NCI-H2227 treated with DMSO at 0.1 percent for 48 hours (cell line): ENCODE results near the gene SLC6A5.

Experiments used
- DNase-seq: peaks from one replicate; lab custom pipeline; 2025; lab: John Stamatoyannopoulos, UW

The SLC6A5 gene

DNA sequence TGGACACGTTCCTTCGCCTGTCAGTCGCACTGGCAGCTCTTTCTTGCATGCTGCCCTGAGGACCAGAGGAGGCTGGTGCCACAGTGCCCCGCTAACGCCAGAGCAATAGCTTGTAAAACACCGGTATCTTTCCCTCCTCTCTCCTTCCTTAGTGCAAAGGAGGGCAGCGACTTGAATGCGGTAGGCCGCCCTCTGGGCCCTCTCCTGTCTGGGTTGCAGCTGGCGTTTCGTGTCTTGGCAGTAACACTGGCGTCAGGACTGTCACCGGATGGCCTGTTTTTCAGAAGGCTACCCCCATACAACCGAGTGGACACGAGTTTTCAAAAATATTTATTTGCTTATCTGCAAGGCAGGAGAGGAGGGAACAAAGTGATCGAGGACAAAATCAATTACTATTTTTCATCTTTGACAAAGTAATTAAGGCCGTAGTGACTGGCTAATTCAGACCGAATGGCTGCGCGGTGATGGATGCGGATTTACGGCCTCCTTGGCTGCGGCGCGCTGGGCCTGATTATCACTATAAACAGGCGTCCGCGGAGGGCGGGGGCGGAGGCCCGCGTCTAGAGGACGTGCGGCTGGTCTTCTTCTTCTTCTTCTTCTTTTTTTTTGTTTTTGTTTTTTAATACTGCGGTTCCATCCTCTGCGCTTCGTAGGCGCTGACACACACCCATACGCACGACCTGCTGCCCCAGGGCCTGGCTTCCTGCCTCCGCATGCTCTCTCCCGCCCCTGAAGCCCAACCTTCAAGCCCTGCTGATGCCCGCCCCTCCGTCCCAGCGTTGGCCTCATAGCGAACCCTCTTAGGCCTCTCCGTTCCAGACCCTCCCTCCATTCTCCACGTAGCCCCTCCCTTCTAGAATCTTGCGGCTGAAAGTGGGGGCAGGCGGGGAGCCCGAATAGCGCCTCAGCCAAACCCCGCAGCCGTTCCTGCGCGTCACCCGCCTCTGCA, 2.9 kb upstream of the SLC6A5 start:
- DNase-seq, result peak; percentile 73

DNA sequence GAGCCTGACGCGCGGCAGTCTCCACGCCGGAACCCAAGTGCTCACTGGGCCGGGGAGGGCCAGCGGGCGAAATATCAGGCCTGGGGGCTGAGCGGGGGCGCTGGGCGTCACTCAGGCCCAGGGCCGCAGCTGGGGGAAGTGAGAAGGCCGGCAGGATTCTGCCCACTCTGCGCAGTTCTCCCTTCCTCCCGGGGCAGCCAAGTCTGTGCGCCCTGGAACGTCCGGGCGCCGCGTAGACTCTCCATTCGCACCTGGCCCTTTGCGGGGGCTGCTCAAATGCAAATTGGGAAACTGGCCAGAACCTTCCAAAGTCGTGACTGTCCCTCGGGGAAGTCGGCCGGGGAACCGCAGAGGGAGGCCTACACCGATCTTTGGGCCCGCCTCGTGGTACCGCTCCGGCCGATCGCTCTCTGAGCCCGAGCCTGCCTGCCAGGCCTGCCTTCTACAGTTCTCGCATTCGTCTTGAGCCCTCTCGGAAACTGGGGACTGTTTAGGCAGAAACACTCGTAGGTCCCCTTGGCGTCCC, 2.2 kb upstream of the SLC6A5 start:
- no peak for DNase-seq

DNA sequence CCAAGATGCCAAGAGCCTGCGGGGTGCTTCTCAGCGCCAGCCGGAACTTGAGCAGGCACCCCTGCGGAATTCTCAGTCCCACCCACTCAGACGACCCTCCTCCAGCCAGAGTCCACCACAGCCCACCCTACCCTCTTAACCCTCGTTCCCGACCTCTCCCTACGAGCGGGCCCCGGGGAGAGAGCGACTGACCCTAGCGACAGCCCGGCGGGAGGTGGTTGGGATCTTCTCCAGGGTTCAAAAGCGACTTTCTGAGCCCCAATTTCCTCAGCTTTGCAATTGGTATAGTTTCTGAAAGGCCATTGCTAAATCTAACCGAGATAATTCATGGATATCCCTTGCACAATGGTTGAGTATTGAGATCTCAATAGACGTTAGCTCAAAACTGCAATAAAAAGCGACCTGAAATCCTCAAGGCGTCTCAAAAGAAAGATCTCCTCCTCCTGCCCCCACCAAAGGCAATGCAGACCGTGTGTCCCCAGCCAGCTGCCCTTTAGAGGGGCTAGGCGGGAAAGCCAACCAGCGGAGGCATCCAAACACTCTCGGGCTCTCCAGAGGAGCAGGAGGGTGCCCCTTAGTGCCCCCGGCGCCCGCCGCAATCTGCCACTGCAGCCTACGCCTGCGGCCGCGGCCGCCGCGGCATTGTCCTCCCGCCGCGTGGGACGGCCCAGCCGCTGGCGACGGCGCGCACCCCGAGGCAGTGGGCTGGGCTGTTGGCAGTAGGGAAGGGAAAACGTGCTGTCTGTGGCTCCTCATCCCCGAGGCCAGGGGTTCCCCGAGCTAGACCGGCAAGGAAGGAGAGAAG, 1.5 kb upstream of the SLC6A5 start:
- DNase-seq, result no peak

DNA sequence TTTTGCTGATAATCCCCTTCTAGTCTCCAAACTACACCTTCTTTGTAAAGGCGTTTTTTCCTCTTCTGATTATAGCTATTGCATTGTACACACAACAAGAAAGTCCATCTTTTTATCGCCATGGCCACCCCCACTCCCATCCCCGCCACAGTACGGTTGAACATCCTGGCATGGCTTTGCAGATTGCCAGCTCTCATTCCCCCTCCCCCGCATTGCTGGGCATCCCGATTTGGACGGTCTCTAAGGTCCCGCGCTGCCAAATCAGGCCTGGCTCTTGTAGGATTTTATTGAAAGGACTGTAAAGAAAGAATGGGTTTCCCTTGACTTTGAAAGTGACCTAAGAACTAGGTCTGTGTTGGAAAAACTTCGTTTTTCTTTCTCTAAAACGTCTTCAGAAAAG, 916 bp upstream of the SLC6A5 start:
- DNase-seq, result no peak

DNA sequence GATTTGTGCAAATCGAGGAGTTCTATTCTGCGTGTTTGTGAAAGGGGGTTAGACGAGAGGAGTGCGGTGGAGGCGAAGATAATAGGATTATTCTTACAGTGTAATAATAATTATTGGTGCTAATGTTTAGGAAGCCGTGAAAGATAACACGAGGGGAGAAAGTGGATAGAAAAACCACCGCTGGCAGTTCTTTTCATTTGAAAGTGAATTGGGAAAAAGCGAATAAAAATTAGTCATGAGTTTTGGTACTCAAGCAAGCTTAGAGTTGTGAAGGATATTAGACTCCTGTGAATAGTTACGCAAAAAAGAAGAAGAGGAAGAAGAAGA, 575 bp downstream of the SLC6A5 start:
- no peak for DNase-seq

DNA sequence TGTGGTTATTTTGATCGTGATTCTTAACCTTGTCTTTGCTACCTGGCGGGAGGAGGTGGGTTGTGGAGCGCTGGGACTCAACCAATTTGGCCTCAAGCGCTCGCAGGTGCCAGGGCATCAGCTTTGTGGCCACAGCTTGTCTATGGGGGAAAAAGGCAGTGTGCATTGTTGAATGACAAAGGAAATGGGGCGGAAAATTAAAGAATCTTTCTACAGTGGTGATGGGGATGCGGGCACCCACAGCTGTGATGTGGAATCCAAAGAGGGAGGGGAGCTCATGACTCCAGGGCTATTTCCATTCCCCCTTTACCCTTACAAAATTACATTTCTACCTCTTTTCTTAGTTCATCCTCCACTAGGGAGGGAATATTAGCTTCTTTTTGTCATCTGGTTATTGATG, 1.1 kb downstream of the SLC6A5 start:
- no peak for DNase-seq

DNA sequence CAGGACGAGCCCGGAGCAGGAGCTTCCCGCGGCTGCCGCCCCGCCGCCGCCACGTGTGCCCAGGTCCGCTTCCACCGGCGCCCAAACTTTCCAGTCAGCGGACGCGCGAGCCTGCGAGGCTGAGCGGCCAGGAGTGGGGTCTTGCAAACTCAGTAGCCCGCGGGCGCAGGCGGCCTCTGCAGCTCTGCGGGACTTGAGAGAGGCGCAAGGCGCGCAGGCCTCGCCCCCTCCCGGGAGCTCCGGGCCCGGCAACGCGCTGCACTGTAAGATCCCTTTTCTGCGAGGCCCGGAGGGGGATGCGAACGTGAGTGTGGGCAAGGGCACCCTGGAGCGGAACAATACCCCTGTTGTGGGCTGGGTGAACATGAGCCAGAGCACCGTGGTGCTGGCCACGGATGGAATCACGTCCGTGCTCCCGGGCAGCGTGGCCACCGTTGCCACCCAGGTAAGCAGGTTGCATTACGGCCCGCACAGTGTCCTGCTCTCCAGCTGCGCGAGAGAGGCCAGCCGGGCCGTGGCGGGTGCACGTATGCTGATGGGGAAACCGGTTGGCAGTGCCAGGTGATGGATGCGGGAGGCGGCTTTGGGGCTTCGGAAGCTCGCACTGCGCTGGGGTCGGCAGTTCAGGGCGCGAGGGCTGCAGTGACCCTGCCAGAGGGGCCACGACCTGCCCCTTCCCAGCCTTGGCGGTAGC, 2.0 kb downstream of the SLC6A5 start:
- DNase-seq, result no peak

DNA sequence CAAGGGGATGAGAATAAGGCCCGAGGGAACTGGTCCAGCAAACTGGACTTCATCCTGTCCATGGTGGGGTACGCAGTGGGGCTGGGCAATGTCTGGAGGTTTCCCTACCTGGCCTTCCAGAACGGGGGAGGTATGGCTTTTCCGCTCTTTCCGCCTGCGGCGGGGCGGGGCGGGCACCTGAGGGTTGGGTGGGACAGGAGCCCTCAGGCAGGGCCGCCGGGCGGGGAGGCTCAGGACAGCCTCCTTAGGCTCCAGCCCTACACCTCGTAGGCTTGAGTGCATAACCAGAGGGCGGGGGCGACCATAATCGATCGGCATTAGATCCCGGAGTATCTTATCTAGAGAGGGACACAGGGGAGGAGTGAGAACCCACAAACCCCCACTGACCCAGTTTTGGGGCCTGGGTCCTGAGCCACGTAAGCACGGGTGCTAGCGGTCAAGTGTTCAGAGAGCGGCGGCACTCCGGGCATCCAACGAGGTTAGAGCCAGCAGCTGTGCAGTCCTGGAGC, 4.9 kb downstream of the SLC6A5 start:
- no peak for DNase-seq

DNA sequence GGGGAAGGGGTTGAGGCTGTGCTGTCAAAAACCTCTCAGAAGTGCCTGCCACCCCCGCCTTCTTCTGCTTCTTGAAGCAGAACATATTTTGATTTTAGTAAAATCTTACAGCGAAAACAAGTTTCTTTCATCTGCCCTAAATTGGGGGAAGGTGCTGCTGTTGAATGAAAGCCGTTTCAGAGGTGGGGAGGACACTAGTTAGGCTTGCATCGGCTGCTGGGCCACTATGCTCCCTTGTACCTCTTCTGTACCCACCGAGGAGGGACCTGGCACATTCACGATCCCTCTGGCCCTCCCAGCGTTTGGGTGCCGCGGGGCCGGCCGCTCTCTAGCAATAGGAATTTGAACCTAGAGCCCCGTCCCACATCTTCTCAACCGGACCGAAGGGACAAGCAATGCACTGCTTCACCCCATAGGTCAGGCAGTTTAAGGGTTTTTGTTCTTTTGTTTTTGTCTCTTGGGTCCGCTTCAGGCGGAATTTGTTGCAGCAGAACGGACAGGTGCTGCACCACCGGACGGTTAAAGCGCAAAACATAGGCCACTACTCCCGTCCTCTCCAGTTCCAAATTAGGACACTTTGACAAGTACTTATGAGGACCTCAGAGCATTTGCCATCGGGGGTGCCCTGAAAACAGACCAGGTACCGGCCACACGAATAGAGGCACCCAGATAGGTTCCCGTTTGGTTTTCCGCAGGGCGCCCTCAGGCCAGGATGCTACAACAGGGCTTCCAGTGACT, 5.6 kb downstream of the SLC6A5 start:
- no peak for DNase-seq

DNA sequence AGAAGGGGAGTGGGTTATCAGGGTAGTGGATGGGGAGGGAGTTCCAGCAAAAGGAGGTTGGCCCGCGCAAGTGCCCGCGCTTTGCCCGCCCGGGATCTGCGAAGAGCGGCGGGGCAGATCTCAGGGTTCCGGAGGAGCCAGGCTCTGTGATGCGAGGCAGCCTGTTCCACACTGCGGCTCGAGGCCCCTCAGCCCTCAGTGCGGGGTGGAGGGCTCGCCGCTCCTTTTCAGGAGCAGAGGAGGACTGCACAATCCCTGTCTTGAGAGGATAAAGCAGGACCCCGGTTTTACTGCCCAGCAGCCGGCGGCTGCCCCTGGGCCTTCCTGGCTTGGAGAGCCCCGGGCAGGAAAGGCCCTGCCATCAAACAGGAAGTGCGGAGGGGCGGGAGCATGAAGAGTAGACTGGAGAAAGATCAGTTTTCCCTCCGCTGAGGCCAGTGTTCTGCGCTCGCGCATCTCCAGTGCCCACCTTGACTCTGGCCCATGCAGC, 6.2 kb downstream of the SLC6A5 start:
- DNase-seq, result no peak

DNA sequence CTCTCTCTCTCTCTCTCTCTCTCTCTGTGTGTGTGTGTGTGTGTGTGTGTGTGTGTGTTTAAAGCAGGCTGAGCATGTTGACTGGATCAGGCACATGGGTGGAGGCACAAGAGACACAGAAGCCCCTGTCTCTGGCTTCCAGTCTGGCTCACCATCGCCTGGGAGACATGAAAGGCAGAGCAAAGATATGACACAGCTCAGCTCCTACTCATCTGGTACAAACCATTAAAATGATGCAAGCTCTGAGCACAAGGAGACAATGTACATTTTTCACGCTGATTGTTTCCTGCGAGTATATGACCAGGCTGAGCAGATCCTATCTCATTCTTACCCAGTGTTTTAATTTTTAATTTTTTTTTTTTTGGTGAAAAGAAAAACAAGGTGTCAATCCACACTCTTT, 9.5 kb downstream of the SLC6A5 start:
- DNase-seq, result no peak

DNA sequence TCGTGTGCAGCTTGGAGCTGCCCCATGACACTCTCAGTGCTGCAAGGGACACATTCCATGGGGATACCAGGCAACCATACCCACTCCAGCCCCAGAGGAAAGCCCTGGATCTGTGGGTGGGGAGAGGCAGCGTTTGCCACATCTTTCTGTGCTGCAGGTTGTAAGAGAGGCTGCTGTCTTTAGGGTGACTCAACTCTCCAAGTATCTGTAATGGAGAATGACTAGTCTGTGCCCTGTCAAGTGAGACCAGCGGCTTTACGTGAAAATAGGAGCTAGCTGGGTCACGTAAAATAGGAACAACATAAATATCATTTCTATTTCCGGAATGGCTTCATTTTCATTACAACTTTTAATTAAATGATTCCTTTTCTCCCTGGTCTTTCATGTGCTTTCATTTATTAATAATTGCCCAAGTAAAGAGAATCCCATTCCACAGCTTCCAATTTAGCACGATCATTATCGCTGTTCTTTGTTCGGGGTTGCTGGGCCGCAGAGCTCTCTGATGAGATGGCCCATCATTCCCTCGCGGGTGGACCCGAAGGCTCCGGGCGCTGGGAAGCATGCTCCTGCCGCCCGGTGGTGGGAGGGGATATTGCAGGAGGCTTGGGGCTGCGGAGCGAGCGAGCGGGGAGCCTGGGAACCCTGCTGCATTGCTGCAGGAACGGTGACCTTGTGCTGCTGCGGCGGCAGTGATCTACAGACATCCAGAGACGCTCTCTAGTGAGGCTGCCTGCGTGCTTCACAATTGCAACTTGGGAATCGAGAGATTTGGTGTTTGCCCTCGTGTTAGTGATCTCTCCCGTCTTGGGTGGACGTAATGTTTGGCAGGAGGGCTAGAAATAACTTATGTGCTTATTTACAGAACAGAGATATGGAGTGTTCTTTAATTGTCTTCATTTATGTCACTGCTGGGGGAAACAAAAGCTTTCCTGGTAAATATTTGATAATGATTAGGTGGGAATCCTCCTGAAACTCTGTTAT, 10.6 kb downstream of the SLC6A5 start:
- DNase-seq, result peak; percentile 89

DNA sequence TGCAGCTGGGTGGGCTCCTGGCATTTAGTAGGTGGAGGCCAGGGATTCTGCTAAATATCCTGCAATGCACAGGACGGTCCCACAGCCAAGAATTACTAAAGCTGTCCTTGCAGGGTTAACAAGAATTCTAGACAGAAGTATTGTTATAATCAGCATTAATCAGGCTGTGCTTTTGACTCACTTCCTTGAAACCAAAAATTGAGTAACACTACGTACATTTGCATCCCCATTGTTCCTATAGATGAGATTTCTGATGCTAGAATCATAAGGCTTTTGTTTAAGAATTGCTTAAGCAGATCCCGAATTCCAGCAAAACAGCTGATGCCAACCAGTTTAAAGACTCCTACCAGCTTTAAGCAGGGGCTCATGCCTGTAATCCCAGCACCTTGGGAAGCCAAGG, 11.4 kb downstream of the SLC6A5 start:
- DNase-seq, result no peak

DNA sequence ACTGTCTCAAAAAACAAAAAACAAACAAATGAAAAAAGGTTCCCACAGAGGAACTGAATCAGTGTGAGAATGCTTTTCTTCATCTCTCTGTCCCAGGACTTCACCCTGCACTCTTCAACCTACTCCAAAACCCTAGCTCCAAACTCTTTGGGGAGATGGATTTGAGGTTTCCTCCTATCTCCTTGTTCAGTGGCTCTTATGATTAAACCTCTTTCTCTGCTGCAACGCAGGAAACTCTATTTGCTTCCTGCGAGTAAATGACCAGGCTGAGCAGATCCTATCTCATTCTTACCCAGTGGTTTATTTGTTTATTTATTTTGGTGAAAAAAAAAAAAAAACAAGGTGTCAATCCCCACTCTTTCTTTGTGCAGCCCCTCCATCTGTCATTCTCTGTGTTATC, 12.0 kb downstream of the SLC6A5 start:
- no peak for DNase-seq

DNA sequence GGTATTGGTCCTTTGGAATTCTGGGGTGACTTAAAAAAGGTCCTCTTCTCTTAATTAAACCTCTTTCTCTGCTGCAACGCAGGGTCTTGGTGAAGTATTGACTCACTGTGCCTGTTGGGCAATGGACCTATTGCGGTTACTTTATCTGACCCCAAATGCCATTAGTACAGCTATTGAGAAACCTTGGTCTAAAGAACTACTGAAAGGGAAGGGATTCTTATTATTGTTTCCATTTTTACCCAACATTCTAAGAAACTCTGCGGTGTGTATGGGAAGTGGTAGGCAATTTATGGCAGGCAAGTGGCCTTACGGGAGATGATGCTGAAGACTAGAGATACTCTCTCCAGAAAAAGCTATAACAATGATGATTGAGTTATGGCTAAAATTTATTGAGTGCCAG, 12.5 kb downstream of the SLC6A5 start:
- DNase-seq, result no peak

DNA sequence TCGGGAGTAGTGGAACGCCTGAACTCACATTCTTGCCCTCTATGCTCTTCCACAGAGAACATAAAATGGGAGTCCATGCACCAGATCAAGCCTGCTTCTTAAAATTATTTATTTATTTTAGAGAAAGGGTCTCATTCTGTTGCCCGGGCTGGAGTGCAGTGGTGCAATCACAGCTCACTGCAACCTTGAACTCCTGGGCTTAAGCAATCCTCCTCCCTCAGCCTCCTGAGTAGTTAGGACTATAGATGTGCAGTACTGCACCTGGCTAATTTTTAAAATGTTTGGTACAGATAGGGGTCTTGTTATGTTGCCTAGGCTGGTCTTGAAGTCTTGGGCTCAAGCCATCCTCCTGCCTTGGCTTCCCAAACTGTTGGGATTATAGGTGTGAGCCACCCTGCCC, 13.0 kb downstream of the SLC6A5 start:
- DNase-seq, result no peak

DNA sequence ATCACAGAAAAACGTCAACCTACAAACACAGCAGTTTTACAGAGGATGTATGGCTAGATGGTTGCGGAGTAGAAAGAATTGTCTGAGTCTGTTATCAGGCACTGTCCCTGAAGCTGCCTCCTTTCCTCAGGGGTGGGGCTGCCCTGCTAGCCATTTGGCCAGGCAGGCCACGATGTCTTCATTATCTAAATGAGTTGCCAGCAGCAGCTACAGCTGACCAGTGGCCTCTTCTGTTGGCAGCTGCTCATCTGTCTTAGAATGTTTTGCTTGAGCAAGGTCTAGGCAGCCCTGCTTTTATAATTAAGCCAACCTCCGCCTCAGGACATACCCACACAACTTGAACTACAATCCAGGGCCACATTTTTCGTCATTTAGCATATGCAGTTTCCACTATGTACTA, 17.5 kb downstream of the SLC6A5 start:
- DNase-seq, result no peak

DNA sequence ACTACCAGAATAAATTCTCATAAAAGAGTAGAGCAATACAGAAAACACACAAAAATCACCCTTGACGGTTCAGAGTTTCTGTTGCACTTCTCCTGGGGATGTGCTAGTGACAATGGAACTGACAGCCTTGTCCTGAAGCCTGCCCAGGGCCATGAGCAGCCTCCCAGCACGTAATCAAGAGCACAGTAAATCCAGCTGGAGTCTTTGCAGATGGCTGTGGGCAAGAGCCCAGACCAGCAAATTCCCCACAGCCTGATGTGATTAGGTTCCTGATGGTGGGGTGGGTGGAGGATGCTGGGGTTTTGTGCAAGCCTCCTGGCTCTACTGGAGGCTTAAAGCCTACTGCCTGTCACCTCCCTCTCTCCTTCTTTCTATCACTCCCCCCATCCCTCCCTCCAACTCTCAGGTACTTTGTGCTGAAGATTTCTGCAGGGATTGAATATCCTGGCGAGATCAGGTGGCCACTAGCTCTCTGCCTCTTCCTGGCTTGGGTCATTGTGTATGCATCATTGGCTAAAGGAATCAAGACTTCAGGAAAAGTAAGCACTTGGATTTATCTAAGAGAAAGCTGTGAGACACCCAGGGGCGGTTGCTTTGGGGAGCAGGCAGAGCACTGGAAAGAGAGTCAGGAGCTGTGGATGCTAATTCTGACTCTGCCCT, 18.1 kb downstream of the SLC6A5 start:
- DNase-seq, result no peak

DNA sequence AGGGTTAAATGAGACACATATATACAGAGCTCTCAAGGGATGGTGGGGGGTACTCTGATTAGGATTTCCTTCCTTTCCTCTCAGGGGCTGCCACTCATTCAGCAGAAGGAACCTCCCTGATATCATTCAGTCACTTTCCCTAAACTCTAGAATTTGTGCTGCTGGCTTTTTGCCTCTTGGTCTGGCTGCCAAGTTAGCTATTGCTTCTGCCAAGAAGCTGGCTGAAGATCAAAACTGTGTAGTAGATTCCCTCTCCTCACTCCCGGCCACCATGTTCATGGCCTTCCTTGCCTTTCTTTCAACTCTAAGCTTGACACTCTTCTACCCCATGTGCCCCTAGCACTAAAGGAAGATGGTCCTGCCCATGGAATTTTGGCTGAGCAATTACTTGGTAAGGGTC, 18.7 kb downstream of the SLC6A5 start:
- no peak for DNase-seq

DNA sequence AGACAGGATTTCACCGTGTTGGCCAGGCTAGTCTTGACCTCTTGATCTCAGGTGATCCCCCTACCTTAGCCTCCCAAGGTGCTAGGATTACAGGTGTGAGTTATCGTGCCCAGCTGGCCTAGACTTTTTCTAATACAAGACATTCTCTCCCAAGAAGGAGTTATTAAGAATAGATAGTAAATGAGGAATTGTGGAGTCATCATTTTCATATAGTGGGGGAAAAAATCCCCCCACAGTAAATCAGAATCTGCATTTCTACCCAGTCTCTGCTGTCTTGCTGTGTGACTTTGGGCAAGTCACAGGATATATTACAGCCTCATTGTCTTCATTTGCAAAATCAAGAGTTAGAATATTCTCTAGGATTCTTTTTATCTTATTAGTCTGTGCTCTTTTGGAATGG, 21.6 kb downstream of the SLC6A5 start:
- DNase-seq, result no peak
